ENCODE measurements around the gene ERVK3-1. TPM values are rescaled to one million over a fixed set of nuclear protein-coding genes. Genes with fewer than 3 reads are reported as not detected.

ERVK3-1 gene
- total RNA-seq, 4 donors from 2014 or later = 13.3 to 58.9 (median 36.2) TPM

GRCh38 chr19:58319241-58319640 is 14.1 kb downstream of the ERVK3-1 start:
- intact Hi-C loops (cut with DNase I; ENCODE audit: low total_unique reads) (no loop called here), in situ Hi-C loops (cut with MboI; ENCODE audit: low pct_ligation_motif_present in 1 of 4, low pct_unique_long_range_greater_than_20kb in 1 of 4, low sequenced_read_pairs in 3 of 4) (no loop called here)
- Histone ChIP-seq H3K4me1 (no peaks in the 10 kb centered on the region), H3K4me3 (no peak overlapping the region), H3K27ac (no peak overlapping the region), H3K36me3 (peaks cover 0 to 4% (median 2%) of the 10 kb centered on the region in 4 donors), H3K9me3 (no peaks in the 10 kb centered on the region), H3K27me3 (no peaks in the 10 kb centered on the region)
- 92% methylated on average over 10 of the region's 10 CpGs; no CpG with 5 or more reads in 1 of the 2 donors for WGBS, 2 donors (ENCODE audit: low coverage in 1 of 2)
- DNase-seq = no peak
- TF ChIP-seq, protein P1, sequence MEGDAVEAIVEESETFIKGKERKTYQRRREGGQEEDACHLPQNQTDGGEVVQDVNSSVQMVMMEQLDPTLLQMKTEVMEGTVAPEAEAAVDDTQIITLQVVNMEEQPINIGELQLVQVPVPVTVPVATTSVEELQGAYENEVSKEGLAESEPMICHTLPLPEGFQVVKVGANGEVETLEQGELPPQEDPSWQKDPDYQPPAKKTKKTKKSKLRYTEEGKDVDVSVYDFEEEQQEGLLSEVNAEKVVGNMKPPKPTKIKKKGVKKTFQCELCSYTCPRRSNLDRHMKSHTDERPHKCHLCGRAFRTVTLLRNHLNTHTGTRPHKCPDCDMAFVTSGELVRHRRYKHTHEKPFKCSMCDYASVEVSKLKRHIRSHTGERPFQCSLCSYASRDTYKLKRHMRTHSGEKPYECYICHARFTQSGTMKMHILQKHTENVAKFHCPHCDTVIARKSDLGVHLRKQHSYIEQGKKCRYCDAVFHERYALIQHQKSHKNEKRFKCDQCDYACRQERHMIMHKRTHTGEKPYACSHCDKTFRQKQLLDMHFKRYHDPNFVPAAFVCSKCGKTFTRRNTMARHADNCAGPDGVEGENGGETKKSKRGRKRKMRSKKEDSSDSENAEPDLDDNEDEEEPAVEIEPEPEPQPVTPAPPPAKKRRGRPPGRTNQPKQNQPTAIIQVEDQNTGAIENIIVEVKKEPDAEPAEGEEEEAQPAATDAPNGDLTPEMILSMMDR (IDR thresholded peaks at IDR 0.05) = no peak
- TF ChIP-seq EP300 (IDR thresholded peaks at IDR 0.05; ENCODE audit: low read depth) (no peak), POLR2AphosphoS5 (IDR thresholded peaks at IDR 0.05) (no peak), POLR2A (IDR thresholded peaks at IDR 0.05) (no peak)

- Histone ChIP-seq H3K9me3 (no peaks in the 10 kb centered on the region), H3K27me3 (no peaks in the 10 kb centered on the region), H3K36me3 (no peaks in the 10 kb centered on the region), H3K27ac (no peak overlapping the region), H3K4me3 (peak overlapping the region in 2 of 4 donors; percentile 66 to 73), H3K4me1 (peaks cover 16 to 27% (median 22%) of the 10 kb centered on the region in 4 donors)
- DNase-seq = no peak
- intact Hi-C loops (cut with DNase I; ENCODE audit: low total_unique reads) (no loop called here), in situ Hi-C loops (cut with MboI; ENCODE audit: low pct_ligation_motif_present in 1 of 4, low pct_unique_long_range_greater_than_20kb in 1 of 4, low sequenced_read_pairs in 3 of 4) (no loop called here)
- 48 to 86% methylated on average over 4 to 6 of the region's 6 CpGs for WGBS, 2 donors (ENCODE audit: low coverage in 1 of 2)
- no peak for TF ChIP-seq POLR2A (IDR thresholded peaks at IDR 0.05)
- TF ChIP-seq, protein P1 (IDR thresholded peaks at IDR 0.05) = no peak
- TF ChIP-seq POLR2AphosphoS5 (IDR thresholded peaks at IDR 0.05) = no peak
- no peak for TF ChIP-seq EP300 (IDR thresholded peaks at IDR 0.05; ENCODE audit: low read depth)
Measured at GRCh38 chr19:58325311-58326022, 20.3 kb downstream of the ERVK3-1 start.

DNA sequence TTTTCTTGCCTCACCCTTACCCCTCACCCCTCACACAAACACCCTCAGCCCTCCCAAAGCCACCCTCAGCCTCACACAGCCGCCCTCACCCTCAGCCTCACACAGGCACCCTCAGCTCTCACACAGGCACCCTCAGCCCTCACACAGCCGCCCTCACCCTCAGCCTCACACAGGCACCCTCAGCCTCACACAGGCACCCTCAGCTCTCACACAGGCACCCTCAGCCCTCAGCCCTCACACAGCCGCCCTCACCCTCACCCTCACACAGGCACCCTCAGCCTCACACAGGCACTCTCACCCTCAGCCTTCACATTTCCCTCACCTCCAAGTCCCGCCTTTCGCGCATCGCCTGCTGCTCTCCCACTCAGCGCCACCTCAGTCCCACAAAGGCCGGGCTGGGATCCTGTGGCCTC is 21.3 kb downstream of the ERVK3-1 start:
- in situ Hi-C loops (cut with MboI; ENCODE audit: low pct_ligation_motif_present in 1 of 4, low pct_unique_long_range_greater_than_20kb in 1 of 4, low sequenced_read_pairs in 3 of 4) (no loop called here), intact Hi-C loops (cut with DNase I; ENCODE audit: low total_unique reads) (no loop called here)
- Histone ChIP-seq H3K27me3 (no peaks in the 10 kb centered on the region), H3K27ac (peak overlapping the region; percentile 80 to 94 (median 88)), H3K9me3 (no peaks in the 10 kb centered on the region), H3K36me3 (no peaks in the 10 kb centered on the region), H3K4me1 (peaks cover 16 to 27% (median 22%) of the 10 kb centered on the region in 4 donors), H3K4me3 (peak overlapping the region; percentile 55 to 73 (median 62))
- WGBS, 2 donors (ENCODE audit: low coverage in 1 of 2) = 6 to 7% methylated on average over 2 to 9 of the region's 9 CpGs
- TF ChIP-seq POLR2A (IDR thresholded peaks at IDR 0.05) (no peak), EP300 (IDR thresholded peaks at IDR 0.05; ENCODE audit: low read depth) (no peak), POLR2AphosphoS5 (IDR thresholded peaks at IDR 0.05) (no peak)
- TF ChIP-seq, protein P1 (IDR thresholded peaks at IDR 0.05) = no peak
- DNase-seq = no peak

DNA sequence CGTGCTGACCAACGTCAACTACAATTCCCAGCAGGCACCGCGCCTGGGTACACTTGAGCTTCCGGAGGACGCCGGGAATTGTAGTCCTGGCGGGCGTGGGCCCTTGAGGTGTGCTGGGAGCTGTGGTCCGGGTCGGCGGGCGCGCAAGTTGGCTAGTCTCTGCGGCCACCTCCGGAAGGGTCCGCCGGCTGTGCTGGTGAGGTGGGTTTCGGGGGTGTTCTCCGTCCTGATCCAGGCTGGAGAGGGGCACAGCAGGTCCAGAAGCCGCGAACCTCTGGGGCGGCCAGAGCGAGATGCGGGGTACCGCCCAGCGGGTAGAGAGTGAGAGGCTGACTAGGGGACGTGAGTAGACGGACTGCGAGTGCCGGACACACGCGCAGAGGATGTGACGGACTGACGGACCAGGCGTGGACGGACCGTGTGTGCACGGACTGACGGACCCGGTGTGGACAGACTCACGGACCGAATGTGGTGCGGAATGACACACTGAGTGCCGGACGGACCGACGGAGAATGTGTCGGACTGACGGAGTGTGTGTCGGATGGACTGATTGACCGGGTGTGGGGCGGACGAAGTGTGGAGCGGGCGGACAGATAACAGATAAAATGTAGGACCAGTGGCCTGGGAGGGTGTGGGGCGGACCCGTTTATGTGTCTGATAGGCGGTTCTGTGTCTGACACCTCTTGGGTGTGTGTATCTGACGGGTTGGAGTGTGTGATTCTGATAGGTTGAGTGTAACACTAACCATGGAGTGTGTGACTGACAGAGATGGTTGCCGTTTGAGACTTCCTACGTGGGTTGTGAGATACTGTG is 21.9 kb downstream of the ERVK3-1 start, which contains the start of gene ZSCAN22:
Gene ZSCAN22, plus strand, starts transcription at position 81 of the 813 bp plus-strand sequence. CDS start 7,809 bp downstream, outside the sequence.
- TF ChIP-seq POLR2AphosphoS5 (IDR thresholded peaks at IDR 0.05) = peak in 2 of 3 donors; percentile 55 to 81
- TF ChIP-seq, protein P1 (IDR thresholded peaks at IDR 0.05) = no peak
- TF ChIP-seq POLR2A (IDR thresholded peaks at IDR 0.05) = peak; percentile 78
- TF ChIP-seq EP300 (IDR thresholded peaks at IDR 0.05; ENCODE audit: low read depth) = no peak
- peak within 1 kb of the TSS; percentile 55 to 73 (median 62) for H3K4me3 ChIP-seq
- peaks cover 16 to 27% (median 22%) of the 10 kb centered on the region in 4 donors for H3K4me1 ChIP-seq
- WGBS, 2 donors (ENCODE audit: low coverage in 1 of 2) = 0% methylated on average over 57 of the region's 62 CpGs; no CpG with 5 or more reads in 1 of the 2 donors
- H3K27me3 ChIP-seq = no peaks in the 10 kb centered on the region
- H3K27ac ChIP-seq = peak within 1 kb of the TSS; percentile 80 to 94 (median 88)
- DNase-seq = peak; percentile 97
- H3K9me3 ChIP-seq = no peaks in the 10 kb centered on the region
- in situ Hi-C loops (cut with MboI; ENCODE audit: low pct_ligation_motif_present in 1 of 4, low pct_unique_long_range_greater_than_20kb in 1 of 4, low sequenced_read_pairs in 3 of 4) = no loop called here
- H3K36me3 ChIP-seq = no peaks in the 10 kb centered on the region
- intact Hi-C loops (cut with DNase I; ENCODE audit: low total_unique reads) = loop anchor here (1.0 kb wide), 1 partner anchor 35 kb away; the partner anchor contains the start of gene ZNF497

All from transverse colon (tissue), 4 donors.